ENCODE results near the gene COL6A5.

Gene COL6A5

DNA sequence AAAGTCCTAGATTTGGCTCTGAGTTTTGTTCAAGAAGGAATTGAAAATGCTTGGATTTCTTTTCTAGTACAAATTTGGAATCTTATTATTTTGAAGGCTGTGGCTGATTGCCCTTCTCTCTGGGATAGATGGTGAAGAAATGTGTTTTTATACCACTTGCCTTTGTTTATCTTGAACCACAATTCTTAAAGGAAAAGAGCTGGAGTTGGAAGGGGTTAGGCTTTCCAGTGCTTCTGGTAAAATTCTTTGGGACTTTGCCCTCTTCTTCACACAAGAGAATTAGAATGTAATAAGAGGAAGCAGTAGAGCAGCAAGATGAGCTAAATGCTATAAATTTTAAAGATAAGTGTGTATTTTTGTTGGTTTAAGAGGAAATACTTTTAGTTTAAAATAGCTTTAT lies 65.8 kb downstream of the COL6A5 start:
- Histone ChIP-seq H3K79me2 (no peaks in the 10 kb centered on the region), H2AFZ (no peak overlapping the region), H3K9ac (no peak overlapping the region), H3K4me2 (ENCODE audit: low read length) (no peak overlapping the region), H3K27me3 (ENCODE audit: control insufficient read depth, insufficient read depth, low read length) (no peaks in the 10 kb centered on the region), H3K36me3 (ENCODE audit: control insufficient read depth, insufficient read depth, low read length) (no peaks in the 10 kb centered on the region), H3K4me3 (ENCODE audit: low read depth, low read length) (no peak overlapping the region), H3K4me1 (no peaks in the 10 kb centered on the region), H3K9me3 (ENCODE audit: control insufficient read depth, low read length) (no peaks in the 10 kb centered on the region), H3K27ac (no peak overlapping the region)
- TF ChIP-seq, protein P1, sequence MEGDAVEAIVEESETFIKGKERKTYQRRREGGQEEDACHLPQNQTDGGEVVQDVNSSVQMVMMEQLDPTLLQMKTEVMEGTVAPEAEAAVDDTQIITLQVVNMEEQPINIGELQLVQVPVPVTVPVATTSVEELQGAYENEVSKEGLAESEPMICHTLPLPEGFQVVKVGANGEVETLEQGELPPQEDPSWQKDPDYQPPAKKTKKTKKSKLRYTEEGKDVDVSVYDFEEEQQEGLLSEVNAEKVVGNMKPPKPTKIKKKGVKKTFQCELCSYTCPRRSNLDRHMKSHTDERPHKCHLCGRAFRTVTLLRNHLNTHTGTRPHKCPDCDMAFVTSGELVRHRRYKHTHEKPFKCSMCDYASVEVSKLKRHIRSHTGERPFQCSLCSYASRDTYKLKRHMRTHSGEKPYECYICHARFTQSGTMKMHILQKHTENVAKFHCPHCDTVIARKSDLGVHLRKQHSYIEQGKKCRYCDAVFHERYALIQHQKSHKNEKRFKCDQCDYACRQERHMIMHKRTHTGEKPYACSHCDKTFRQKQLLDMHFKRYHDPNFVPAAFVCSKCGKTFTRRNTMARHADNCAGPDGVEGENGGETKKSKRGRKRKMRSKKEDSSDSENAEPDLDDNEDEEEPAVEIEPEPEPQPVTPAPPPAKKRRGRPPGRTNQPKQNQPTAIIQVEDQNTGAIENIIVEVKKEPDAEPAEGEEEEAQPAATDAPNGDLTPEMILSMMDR (IDR thresholded peaks at IDR 0.05): no peak

DNA sequence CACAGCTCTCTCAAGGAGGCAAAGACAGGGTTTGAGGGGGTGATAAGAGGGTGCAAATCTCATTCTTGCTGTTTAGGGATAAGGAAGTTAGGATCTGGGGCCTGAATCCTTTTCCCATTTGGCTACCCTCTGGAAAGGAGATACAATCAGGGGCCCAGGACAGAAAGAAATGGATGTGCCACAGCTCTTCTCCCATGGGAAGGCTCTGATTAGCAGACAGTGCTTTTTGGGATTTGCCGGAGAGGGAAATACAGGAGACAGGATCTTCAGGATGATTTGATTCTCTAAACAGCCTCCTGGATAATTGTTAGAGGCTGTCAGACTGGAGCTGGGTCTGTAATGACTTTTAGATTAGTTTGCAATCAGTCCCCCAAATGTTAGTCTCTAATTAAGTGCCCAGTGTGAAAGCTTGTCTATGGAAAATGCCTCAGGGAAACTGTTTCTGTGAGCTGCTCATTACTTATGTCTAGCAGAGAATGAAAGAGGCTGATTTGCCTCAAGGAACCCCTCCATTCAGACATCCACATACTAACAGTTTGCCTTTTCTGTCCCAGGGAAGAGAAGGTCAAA lies 67.6 kb downstream of the COL6A5 start:
- Histone ChIP-seq H3K4me1 (no peaks in the 10 kb centered on the region), H3K79me2 (no peaks in the 10 kb centered on the region), H3K36me3 (ENCODE audit: control insufficient read depth, insufficient read depth, low read length) (no peaks in the 10 kb centered on the region), H3K4me3 (ENCODE audit: low read depth, low read length) (no peak overlapping the region), H3K27ac (no peak overlapping the region), H2AFZ (no peak overlapping the region), H3K27me3 (ENCODE audit: control insufficient read depth, insufficient read depth, low read length) (no peaks in the 10 kb centered on the region), H3K4me2 (ENCODE audit: low read length) (no peak overlapping the region), H3K9ac (no peak overlapping the region), H3K9me3 (ENCODE audit: control insufficient read depth, low read length) (no peaks in the 10 kb centered on the region)
- TF ChIP-seq, protein P1 (IDR thresholded peaks at IDR 0.05): no peak

DNA sequence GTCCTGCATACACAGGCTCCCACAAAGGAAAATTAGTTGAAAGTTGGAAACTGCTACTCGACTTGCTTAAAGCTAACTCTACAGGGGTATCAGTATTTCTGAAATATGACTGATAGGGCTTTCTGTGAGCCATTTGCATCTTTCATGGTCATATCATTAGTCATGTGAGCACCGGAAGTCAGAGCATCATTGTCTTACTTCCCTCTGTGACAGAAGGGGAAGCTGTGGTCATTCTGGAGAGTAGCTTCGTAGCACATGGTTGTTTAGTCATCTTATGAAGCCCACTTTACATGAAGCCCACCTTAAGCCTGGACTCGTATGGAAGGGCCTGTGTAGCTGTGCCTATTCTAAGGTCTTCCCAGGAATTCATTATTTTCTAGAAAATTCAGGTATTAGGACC lies 69.0 kb downstream of the COL6A5 start:
- no peaks in the 10 kb centered on the region for H3K4me1 ChIP-seq
- no peak overlapping the region for H3K27ac ChIP-seq
- H3K4me2 ChIP-seq (ENCODE audit: low read length): no peak overlapping the region
- TF ChIP-seq, protein P1 (IDR thresholded peaks at IDR 0.05): no peak
- H3K9me3 ChIP-seq (ENCODE audit: control insufficient read depth, low read length): no peaks in the 10 kb centered on the region
- no peak overlapping the region for H3K4me3 ChIP-seq (ENCODE audit: low read depth, low read length)
- H3K36me3 ChIP-seq (ENCODE audit: control insufficient read depth, insufficient read depth, low read length): no peaks in the 10 kb centered on the region
- no peak overlapping the region for H2AFZ ChIP-seq
- no peak overlapping the region for H3K9ac ChIP-seq
- H3K27me3 ChIP-seq (ENCODE audit: control insufficient read depth, insufficient read depth, low read length): no peaks in the 10 kb centered on the region
- no peaks in the 10 kb centered on the region for H3K79me2 ChIP-seq

DNA sequence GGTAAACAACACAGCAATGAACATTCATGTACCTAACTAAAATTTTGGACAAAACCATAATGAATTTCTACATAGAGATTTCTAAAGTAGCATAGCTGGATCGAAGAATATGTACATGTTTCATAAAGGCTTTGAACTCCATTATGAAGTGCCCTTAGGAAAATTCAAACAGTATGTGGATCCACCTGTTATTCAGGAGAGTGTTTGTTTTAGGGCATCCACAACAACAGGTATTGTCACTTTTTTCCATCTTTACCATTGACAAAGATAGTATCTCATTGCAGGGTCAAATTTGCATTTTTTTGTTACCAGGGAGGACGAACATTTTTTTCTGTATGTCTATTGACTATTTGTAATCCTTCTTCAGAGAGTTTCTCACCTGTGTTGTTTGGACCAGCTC lies 75.0 kb downstream of the COL6A5 start:
- H3K4me2 ChIP-seq (ENCODE audit: low read length): no peak overlapping the region
- H3K4me1 ChIP-seq: no peaks in the 10 kb centered on the region
- no peaks in the 10 kb centered on the region for H3K9me3 ChIP-seq (ENCODE audit: control insufficient read depth, low read length)
- no peak overlapping the region for H3K9ac ChIP-seq
- no peaks in the 10 kb centered on the region for H3K36me3 ChIP-seq (ENCODE audit: control insufficient read depth, insufficient read depth, low read length)
- TF ChIP-seq, protein P1 (IDR thresholded peaks at IDR 0.05): no peak
- no peaks in the 10 kb centered on the region for H3K27me3 ChIP-seq (ENCODE audit: control insufficient read depth, insufficient read depth, low read length)
- no peak overlapping the region for H2AFZ ChIP-seq
- H3K79me2 ChIP-seq: no peaks in the 10 kb centered on the region
- no peak overlapping the region for H3K27ac ChIP-seq
- H3K4me3 ChIP-seq (ENCODE audit: low read depth, low read length): no peak overlapping the region

DNA sequence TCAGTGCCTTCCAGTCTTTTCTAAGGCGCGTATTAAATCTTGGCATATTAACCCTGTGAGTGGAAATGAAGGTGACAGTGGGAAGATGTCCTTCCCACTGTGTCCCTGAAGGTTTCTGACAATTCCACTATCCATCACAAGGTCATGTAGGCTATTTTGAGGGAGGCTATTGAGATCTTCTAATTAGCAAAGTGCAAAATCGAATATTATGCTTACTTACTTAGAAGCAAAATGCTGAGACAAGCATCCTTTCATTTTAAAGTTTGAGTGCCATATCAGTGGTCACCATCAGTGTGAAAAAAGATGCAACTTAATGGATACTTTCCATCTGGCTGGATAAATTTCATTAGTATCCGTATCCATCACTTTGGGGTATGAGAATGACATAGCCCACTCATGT lies 77.6 kb downstream of the COL6A5 start:
- Histone ChIP-seq H3K36me3 (ENCODE audit: control insufficient read depth, insufficient read depth, low read length) (no peaks in the 10 kb centered on the region), H3K4me3 (ENCODE audit: low read depth, low read length) (no peak overlapping the region), H3K4me1 (no peaks in the 10 kb centered on the region), H3K27me3 (ENCODE audit: control insufficient read depth, insufficient read depth, low read length) (no peaks in the 10 kb centered on the region), H3K4me2 (ENCODE audit: low read length) (no peak overlapping the region), H3K27ac (no peak overlapping the region), H3K79me2 (no peaks in the 10 kb centered on the region), H3K9ac (no peak overlapping the region), H3K9me3 (ENCODE audit: control insufficient read depth, low read length) (no peaks in the 10 kb centered on the region), H2AFZ (no peak overlapping the region)
- TF ChIP-seq, protein P1 (IDR thresholded peaks at IDR 0.05): no peak

Data from parathyroid adenoma (tissue), 2 donors.